ENCODE measurements around the gene SLC7A8. TPM values are rescaled to one million over a fixed set of nuclear protein-coding genes. Genes with fewer than 3 reads are reported as not detected.
"Not testable (repeated sequence)": the region's sequence is repeated elsewhere in the genome, so short reads cannot be mapped to it uniquely, and the experiment has no call there.

SLC7A8 gene
- total and polyA plus RNA-seq, 2 donors (not counting 1 experiment from before 2014, with no cell fraction given): 1.4 to 10.2 TPM

DNA sequence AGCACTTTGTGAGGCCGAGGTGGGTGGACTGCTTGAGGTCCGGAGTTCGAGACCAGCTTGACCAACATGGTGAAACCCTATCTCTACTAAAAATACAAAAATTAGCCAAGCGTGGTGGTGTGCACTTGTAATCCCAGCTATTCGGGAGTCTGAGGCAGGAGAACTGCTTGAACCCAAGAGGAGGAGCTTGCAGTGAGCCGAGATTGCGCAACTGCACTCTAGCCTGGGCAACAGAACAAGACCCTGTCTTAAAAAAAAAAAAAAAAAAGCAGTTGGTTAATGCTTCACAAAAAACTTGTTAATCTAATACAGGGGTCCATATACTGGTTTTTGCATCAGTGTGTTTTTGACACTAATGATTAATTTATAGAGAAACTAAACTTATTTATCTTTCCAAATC, 18.5 kb upstream of the SLC7A8 start:
- H3K4me3 ChIP-seq (replicated peaks in 1 of 4; ENCODE audit: control extremely low read depth in 1 of 4, insufficient read depth in 1 of 4, low read depth in 3 of 4, low read length in 4 of 4): no peak overlapping the region
- no peak overlapping the region for H3K27ac ChIP-seq (ENCODE audit: insufficient read depth, low read length)
- no peaks in the 10 kb centered on the region for H3K27me3 ChIP-seq (ENCODE audit: control insufficient read depth, insufficient read depth, low read length)
- TF ChIP-seq EZH2 (IDR thresholded peaks at IDR 0.05; ENCODE audit: low read length, missing control alignments): no peak
- TF ChIP-seq, protein P1, sequence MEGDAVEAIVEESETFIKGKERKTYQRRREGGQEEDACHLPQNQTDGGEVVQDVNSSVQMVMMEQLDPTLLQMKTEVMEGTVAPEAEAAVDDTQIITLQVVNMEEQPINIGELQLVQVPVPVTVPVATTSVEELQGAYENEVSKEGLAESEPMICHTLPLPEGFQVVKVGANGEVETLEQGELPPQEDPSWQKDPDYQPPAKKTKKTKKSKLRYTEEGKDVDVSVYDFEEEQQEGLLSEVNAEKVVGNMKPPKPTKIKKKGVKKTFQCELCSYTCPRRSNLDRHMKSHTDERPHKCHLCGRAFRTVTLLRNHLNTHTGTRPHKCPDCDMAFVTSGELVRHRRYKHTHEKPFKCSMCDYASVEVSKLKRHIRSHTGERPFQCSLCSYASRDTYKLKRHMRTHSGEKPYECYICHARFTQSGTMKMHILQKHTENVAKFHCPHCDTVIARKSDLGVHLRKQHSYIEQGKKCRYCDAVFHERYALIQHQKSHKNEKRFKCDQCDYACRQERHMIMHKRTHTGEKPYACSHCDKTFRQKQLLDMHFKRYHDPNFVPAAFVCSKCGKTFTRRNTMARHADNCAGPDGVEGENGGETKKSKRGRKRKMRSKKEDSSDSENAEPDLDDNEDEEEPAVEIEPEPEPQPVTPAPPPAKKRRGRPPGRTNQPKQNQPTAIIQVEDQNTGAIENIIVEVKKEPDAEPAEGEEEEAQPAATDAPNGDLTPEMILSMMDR (conservative IDR thresholded peaks at IDR 0.05 in 1 of 2, IDR thresholded peaks at IDR 0.05 in 1 of 2; ENCODE audit: low read depth in 1 of 2, low read length in 2 of 2): no peak
- DNase-seq (ENCODE audit: low read depth in 2 of 2): no peak
- H3K4me2 ChIP-seq (ENCODE audit: extremely low read depth, insufficient read depth, low read length): no peak overlapping the region
- H3K79me2 ChIP-seq (ENCODE audit: control insufficient read depth, insufficient read depth, low read length): no peaks in the 10 kb centered on the region
- H3K4me1 ChIP-seq (ENCODE audit: control insufficient read depth, extremely low read depth, insufficient read depth, low read length): no peaks in the 10 kb centered on the region
- H3K9ac ChIP-seq (ENCODE audit: insufficient read depth, low read length): no peak overlapping the region
- no peak overlapping the region for H2AFZ ChIP-seq (ENCODE audit: low read length)
- no peaks in the 10 kb centered on the region for H4K20me1 ChIP-seq (ENCODE audit: control insufficient read depth, extremely low read depth, insufficient read depth, low read length)
- no peaks in the 10 kb centered on the region for H3K9me3 ChIP-seq (ENCODE audit: control insufficient read depth, insufficient read depth, low read depth, low read length)
- no peaks in the 10 kb centered on the region for H3K36me3 ChIP-seq (ENCODE audit: control insufficient read depth, insufficient read depth, low read length)

- H3K79me2 ChIP-seq (ENCODE audit: control insufficient read depth, insufficient read depth, low read length); H3K9ac ChIP-seq (ENCODE audit: insufficient read depth, low read length); H3K4me3 ChIP-seq (replicated peaks in 1 of 4; ENCODE audit: control extremely low read depth in 1 of 4, insufficient read depth in 1 of 4, low read depth in 3 of 4, low read length in 4 of 4); H3K27me3 ChIP-seq (ENCODE audit: control insufficient read depth, insufficient read depth, low read length); H3K36me3 ChIP-seq (ENCODE audit: control insufficient read depth, insufficient read depth, low read length); H3K4me1 ChIP-seq (ENCODE audit: control insufficient read depth, extremely low read depth, insufficient read depth, low read length); H4K20me1 ChIP-seq (ENCODE audit: control insufficient read depth, extremely low read depth, insufficient read depth, low read length); H3K9me3 ChIP-seq (ENCODE audit: control insufficient read depth, insufficient read depth, low read depth, low read length); H3K4me2 ChIP-seq (ENCODE audit: extremely low read depth, insufficient read depth, low read length); DNase-seq (ENCODE audit: low read depth in 2 of 2); H2AFZ ChIP-seq (ENCODE audit: low read length); H3K27ac ChIP-seq (ENCODE audit: insufficient read depth, low read length): not testable (repeated sequence)
Measured at GRCh38 chr14:23199141-23199540, 15.7 kb upstream of the SLC7A8 start.

GRCh38 chr14:23196487-23196886, 13.0 kb upstream of the SLC7A8 start:
- not testable (repeated sequence) for H3K79me2 ChIP-seq (ENCODE audit: control insufficient read depth, insufficient read depth, low read length); H3K9ac ChIP-seq (ENCODE audit: insufficient read depth, low read length); H3K4me3 ChIP-seq (replicated peaks in 1 of 4; ENCODE audit: control extremely low read depth in 1 of 4, insufficient read depth in 1 of 4, low read depth in 3 of 4, low read length in 4 of 4); H3K4me1 ChIP-seq (ENCODE audit: control insufficient read depth, extremely low read depth, insufficient read depth, low read length); H3K27me3 ChIP-seq (ENCODE audit: control insufficient read depth, insufficient read depth, low read length); H2AFZ ChIP-seq (ENCODE audit: low read length); H4K20me1 ChIP-seq (ENCODE audit: control insufficient read depth, extremely low read depth, insufficient read depth, low read length); H3K9me3 ChIP-seq (ENCODE audit: control insufficient read depth, insufficient read depth, low read depth, low read length); H3K4me2 ChIP-seq (ENCODE audit: extremely low read depth, insufficient read depth, low read length); H3K27ac ChIP-seq (ENCODE audit: insufficient read depth, low read length); H3K36me3 ChIP-seq (ENCODE audit: control insufficient read depth, insufficient read depth, low read length); DNase-seq (ENCODE audit: low read depth in 2 of 2)

- no peak overlapping the region for H3K27ac ChIP-seq (ENCODE audit: insufficient read depth, low read length)
- H2AFZ ChIP-seq (ENCODE audit: low read length): no peak overlapping the region
- no peak overlapping the region for H3K4me3 ChIP-seq (replicated peaks in 1 of 4; ENCODE audit: control extremely low read depth in 1 of 4, insufficient read depth in 1 of 4, low read depth in 3 of 4, low read length in 4 of 4)
- H3K9ac ChIP-seq (ENCODE audit: insufficient read depth, low read length): no peak overlapping the region
- H3K79me2 ChIP-seq (ENCODE audit: control insufficient read depth, insufficient read depth, low read length): no peaks in the 10 kb centered on the region
- no peaks in the 10 kb centered on the region for H4K20me1 ChIP-seq (ENCODE audit: control insufficient read depth, extremely low read depth, insufficient read depth, low read length)
- TF ChIP-seq EZH2 (IDR thresholded peaks at IDR 0.05; ENCODE audit: low read length, missing control alignments): no peak
- TF ChIP-seq, protein P1 (conservative IDR thresholded peaks at IDR 0.05 in 1 of 2, IDR thresholded peaks at IDR 0.05 in 1 of 2; ENCODE audit: low read depth in 1 of 2, low read length in 2 of 2): no peak
- H3K36me3 ChIP-seq (ENCODE audit: control insufficient read depth, insufficient read depth, low read length): no peaks in the 10 kb centered on the region
- H3K9me3 ChIP-seq (ENCODE audit: control insufficient read depth, insufficient read depth, low read depth, low read length): no peaks in the 10 kb centered on the region
- H3K4me1 ChIP-seq (ENCODE audit: control insufficient read depth, extremely low read depth, insufficient read depth, low read length): no peaks in the 10 kb centered on the region
- H3K27me3 ChIP-seq (ENCODE audit: control insufficient read depth, insufficient read depth, low read length): no peaks in the 10 kb centered on the region
- no peak overlapping the region for H3K4me2 ChIP-seq (ENCODE audit: extremely low read depth, insufficient read depth, low read length)
- DNase-seq (ENCODE audit: low read depth in 2 of 2): no peak
Measured at GRCh38 chr14:23195552-23196101, 12.2 kb upstream of the SLC7A8 start.
